Stimulated activated CD4-positive, alpha-beta T cell treated with anti-CD3 and anti-CD28 coated beads, TNF-alpha, amount 100 ng/mL, for 48 hours (primary cell): ENCODE data around the gene MOV10.
"Not testable (repeated sequence)": the region's sequence is repeated elsewhere in the genome, so short reads cannot be mapped to it uniquely, and the experiment has no call there.

Experiments used
- DNase-seq, 3 donors: peaks; one replicate each; pipeline ENCODE4 v3.0.0-alpha.2; 2020; ENCODE audit warnings: low read depth in 3 of 3

The MOV10 gene

GRCh38 chr1:112674440-112674985 is at the start of gene MOV10:
TSS of gene MOV10 (plus strand) at chr1:112674659. CDS start at chr1:112674913, 254 bp downstream.
- peak; percentile 27 to 57 (median 33) for DNase-seq

DNA sequence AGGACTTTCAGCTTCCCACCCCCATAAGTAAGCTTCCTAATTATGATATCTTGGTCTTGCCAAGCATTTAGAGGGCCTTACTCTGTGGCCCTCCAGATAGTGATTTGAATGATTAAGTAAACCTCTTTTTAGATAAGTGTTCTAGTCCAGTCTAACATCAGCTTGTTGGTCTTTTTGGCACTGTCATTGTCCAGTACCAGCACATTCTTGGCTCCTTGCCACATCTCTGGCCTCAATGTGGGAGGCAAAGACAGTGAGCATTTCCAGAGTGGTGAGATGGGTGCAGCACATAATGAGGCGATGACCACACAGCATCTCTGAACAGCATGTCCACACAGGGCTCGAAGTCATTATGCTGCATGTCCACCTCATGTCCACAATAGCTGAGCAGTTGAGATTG is 48.8 kb upstream of the MOV10 start:
- no peak for DNase-seq

DNA sequence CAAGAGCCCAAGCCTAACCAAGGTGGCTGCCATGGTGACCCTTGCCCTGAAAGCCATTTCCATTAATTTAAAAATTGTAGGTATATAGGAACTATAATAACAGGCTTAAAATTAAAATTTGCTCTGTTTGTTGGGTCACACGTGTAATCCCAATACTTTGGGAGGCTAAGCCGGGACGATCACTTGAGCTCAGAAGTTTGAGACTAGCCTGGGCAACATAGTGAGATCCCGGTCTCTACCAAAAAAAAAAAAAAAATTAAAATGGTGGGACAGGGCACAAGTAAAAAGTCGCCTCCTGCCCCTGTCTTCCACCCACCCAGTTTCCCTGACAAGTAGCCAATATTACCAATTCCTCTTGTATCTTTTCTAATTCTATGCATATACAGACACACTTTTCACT is 48.3 kb upstream of the MOV10 start:
- no peak for DNase-seq

DNA sequence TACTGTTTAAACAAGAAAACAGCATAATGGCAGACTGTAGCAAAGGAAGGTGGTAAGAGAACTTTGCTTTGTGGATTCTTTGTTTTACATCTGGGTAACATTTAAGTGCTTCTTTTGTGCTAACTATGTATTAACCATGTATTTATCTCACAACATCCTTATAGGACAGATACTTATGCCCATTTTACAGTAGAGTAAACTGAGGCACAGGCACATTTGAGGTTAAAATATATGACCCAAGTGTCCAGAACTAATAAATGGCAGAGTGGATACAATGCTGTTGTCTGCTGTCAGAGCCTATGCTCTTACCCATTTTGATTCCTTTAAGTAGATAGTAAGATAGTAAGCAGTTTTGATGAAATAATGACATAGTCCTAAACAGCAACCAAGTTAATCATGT is 47.6 kb upstream of the MOV10 start:
- no peak for DNase-seq

DNA sequence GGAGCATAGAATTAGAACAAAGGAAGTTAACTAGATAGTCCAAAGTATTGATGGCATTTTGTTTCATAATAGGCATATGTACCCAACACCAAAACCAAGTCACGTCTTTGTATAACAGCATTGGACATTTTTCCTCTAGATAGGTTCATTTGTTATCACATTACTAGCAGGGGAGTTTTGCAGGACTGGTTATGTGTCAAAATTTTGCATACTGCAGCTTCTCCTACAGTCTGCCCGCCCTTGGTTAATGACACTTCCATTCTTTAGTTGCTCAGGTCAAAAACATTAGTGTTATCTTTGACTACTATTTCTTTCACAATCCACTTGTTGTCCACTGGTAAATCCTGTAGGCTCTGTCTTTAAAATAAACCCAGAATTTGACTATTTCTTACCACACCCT is 45.9 kb upstream of the MOV10 start:
- no peak for DNase-seq

- DNase-seq = no peak
Observed at GRCh38 chr1:112629256-112629655, 45.2 kb upstream of the MOV10 start.

GRCh38 chr1:112633628-112634027 is 40.8 kb upstream of the MOV10 start:
- DNase-seq = no peak

DNA sequence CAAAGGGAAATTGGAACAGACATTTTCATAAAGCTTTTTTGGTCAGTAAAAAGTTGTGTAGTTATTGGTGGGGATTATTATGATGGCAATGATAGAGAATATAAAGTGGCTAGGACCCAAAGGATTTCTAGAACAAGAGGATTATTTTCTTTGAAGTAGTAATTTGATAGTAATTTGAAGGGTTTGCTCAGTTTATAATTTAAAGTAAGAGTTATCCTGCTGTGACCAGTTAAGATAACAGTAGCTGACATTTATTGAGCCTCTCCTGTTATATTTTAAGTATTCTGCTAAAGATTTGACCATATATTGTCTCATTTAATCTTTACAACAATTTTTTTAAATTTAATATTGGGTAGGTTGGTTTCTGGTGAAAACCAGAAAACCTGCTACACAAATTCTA is 40.1 kb upstream of the MOV10 start:
- DNase-seq = no peak

DNA sequence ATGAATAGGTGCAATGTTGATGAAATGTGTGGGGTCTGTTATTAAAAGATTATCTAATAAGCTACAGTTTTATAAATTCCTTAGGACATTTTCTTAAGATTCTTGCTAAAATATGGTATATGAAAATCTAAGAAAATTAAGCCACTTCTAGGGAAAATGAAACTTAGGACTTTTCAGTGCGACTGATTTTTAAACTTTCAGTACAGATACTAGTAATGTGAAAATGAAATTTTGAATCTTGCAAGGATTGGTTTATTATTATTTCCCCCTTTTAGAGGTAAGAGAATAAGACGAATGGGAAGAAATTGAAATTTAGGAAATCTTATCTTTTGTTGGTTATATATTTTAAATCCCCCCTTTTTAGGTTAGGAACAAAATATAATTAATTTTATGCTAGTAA is 38.4 kb upstream of the MOV10 start:
- no peak for DNase-seq

GRCh38 chr1:112636597-112637253 is 37.7 kb upstream of the MOV10 start:
- no peak for DNase-seq

- DNase-seq = no peak
Observed at GRCh38 chr1:112637254-112638109, 37.0 kb upstream of the MOV10 start.

GRCh38 chr1:112638110-112638428 is 36.4 kb upstream of the MOV10 start:
- DNase-seq = no peak

DNA sequence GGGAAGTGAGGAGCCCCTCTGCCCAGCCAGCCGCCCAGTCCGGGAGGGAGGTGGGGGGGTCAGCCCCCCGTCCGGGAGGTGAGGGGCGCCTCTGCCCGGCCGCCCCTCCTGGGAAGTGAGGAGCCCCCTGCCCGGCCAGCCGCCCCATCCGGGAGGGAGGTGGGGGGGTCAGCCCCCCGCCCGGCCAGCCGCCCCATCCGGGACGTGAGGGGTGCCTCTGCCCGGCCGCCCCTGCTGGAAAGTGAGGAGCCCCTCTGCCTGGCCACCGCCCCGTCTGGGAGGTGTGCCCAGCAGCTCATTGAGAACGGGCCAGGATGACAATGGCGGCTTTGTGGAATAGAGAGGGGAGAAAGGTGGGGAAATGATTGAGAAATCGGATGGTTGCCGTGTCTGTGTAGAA is 34.0 kb upstream of the MOV10 start:
- DNase-seq = not testable (repeated sequence)

DNA sequence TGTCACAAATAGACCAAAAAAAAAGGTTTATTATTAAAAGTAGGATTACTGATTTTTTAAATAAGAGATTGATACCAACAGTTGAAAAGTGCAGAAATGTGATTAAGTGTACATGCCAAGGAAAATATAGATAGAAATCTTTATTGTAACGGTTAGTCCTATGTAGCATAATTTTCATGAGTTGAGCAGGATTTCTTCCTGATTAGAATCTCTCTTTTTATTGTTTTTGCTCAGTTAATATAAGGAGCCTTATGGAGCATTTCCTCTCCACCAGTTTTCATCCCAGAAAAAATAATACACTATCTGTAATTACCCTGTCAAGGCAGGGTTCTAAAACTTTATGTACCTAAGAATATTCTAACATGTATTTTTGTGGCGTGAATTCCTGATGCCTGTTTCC is 31.4 kb upstream of the MOV10 start:
- no peak for DNase-seq

DNA sequence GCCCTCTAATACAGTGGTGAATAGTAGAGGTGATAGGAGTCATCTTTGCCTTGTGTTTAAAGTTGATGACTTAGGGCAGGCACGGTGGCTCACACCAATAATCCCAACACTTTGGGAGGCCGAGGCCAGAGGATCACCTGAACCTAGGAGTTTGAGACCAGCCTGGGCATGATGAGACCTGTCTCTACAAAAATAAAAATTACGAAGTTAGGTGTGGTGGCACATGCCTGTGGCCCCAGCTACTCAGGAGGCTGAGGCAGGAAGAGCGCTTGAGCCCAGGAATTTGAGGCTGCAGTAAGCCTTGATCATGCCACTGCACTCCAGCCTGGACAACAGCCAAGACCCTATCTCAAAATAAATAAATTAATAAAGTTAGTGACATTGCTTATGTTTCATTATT is 28.2 kb upstream of the MOV10 start:
- no peak for DNase-seq

DNA sequence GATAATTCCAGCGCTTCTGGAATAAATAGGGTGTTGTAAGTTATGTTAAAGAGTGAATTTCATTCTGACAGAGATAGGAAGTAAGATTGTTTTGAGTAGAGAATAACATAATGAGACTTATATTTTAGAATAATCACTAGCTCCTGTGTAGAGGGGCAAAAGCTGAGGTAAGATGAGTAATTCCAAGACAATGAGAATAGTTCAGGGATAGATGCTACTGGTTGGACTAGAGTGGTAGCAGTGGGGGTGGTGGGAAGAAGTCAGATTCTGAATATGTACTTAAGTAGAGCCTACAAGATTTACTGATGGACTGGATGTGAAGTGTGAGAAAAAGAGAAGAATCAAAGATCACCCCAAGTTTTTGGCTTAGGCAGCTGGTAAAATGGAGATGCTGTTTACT is 23.3 kb upstream of the MOV10 start:
- DNase-seq = no peak

GRCh38 chr1:112665857-112666256 is 8.6 kb upstream of the MOV10 start:
- no peak for DNase-seq

- no peak for DNase-seq
Observed at GRCh38 chr1:112666946-112667345, 7.5 kb upstream of the MOV10 start.

DNA sequence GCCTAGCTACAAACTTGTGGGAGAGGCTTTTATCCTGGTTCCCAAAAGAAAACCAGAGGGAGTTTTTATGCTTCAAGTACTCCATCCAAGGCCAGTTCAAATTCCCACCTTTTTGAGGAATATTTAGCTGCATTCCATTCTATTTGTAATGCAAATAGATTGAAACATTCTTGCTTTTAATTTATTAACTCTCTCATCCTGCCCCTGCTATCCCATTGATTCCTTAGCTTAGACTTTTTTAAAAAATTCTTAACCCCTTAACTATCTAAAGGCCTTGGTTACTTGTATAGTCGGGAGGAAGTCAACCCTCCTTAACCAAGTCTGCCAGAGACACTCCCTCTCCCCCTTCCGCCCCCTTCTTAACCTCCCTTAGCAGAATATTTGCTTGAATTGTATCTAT is 2.5 kb upstream of the MOV10 start:
- DNase-seq = no peak

- DNase-seq = no peak
Observed at GRCh38 chr1:112672842-112673241, 1.6 kb upstream of the MOV10 start.

DNA sequence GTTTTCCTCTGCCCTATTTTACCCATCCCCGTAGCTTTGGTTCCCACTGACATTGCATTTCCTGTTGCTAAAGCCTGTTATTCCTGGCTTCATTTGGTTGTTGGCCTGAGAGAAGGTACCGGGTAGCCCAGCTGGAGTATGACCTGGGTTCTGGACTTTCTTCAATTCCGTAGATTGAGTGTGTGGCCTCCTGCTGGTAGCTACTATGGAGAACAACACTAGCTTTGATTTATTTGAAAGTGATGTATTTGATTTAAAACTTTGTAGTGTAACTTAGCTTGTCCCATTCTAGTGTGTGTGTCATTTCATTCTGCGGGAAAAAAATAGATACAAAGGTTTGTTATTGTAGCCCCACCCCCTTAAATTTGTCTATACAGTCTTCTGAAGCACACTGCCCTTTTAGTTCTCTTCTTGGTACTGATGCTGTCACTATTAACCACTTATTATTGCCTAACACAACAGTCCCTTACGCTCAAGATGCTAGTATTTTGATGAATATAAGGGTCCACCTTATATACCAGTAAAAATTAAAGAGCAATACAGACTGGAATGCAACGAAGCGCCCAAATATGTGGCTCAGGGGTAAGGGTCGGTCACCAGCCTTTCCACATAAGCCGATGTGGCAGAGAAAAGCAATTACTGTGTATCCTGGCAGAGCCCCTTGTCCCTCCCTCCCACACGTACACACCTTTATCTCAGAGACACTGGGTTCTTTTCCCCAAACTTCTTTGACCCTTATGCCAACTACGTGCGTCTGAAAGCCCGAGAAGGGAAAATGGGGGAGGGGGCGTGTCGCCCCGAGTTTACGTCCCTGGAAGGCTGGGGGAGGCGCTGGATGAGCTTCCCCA is 643 bp upstream of the MOV10 start:
- no peak for DNase-seq

- DNase-seq = peak in 1 of 3 donors; percentile 40
Observed at GRCh38 chr1:112674986-112675727, 698 bp downstream of the MOV10 start.
